Esophagus squamous epithelium (tissue), 4 donors: Measurements from ENCODE around the gene SETBP1.

Experiments
- CTCF ChIP-seq, 6 experiments: fragments of 450-650 bp in 4 of 6; fragments of 200-600 bp in 2 of 6; sonication (generic) in 2 of 6; IDR thresholded peaks; one replicate each; pipeline ENCODE4 v1.5.1; 2016 to 2019; ENCODE audit warnings: antibody characterized with exemption in 6 of 6, mild to moderate bottlenecking in 4 of 6, moderate library complexity in 4 of 6
- POLR2A ChIP-seq, 4 donors: fragments of 450-650 bp; IDR thresholded peaks; one replicate each; pipeline ENCODE4 v1.6.1; 2017; ENCODE audit warnings: antibody characterized with exemption in 4 of 4, mild to moderate bottlenecking in 4 of 4, moderate library complexity in 3 of 4

GRCh38 chr18:44799382-44799906 is 118.8 kb downstream of the SETBP1 start:
- TF ChIP-seq CTCF (IDR thresholded peaks at IDR 0.05) (no peak), POLR2A (IDR thresholded peaks at IDR 0.05) (no peak)
